C4-2B (cell line): ENCODE results near the gene NRN1L.

Experiments
- CTCF ChIP-seq: fragments of 450-650 bp; conservative IDR thresholded peaks from 2 replicates; pipeline ENCODE4 v1.5.1; 2017; ENCODE audit warnings: mild to moderate bottlenecking
- ZFX ChIP-seq: fragments of 450-650 bp; IDR thresholded peaks from 2 replicates; pipeline ENCODE4 v1.6.1; 2017

- TF ChIP-seq CTCF (no peak), ZFX (no peak)
Measured at GRCh38 chr16:67931712-67932461, 47.2 kb downstream of the NRN1L start, which contains the start of gene CTRL.
